K562 (cell line): ENCODE data around the gene AKT1S1. TPM values are rescaled to one million over a fixed set of nuclear protein-coding genes. Genes with fewer than 3 reads are reported as not detected.

ENCODE experiments used
- ATAC-seq: fragments of 200-7000 bp; cut with Tn5 transposase; 3 replicates; pipeline ENCODE4 v1.9.1; 2020; ENCODE audit warnings: moderate library complexity
- BruUV-seq: library from RNA; stranded (reverse); fragments of 400-500 nt; replicated peaks from 2 replicates; lab custom pipeline; 2021; lab: Mats Ljungman, UMichigan
- CTCF ChIA-PET: fragments of 300-600 bp; formaldehyde crosslinking; extraction: SDS; loops from one replicate; lab custom pipeline; 2021; ENCODE audit warnings: low intra/inter-chr PET ratio; lab: Yijun Ruan, JAX
- POLR2A ChIA-PET: fragments of 300-600, 350-650 bp; sonication (Branson Sonifier 250); formaldehyde crosslinking; extraction: SDS; loops from one replicate; lab custom pipeline; 2021; ENCODE audit warnings: antibody characterized with exemption, inconsistent platforms; lab: Yijun Ruan, JAX
- DNase-seq, 4 experiments: peaks; one replicate each; pipeline versions ENCODE4 v3.0.0 to v3.0.0-alpha.2; 2011 to 2018; ENCODE audit warnings: low spot score in 3 of 4, mixed read lengths in 3 of 4; ENCODE audit errors: extremely low read depth in 1 of 4
- FAIRE-seq: peaks from 2 replicates; lab custom pipeline; 2011; peaks lifted over from hg19 to GRCh38; lab: Jason Lieb, UNC
- H2AFZ ChIP-seq: 2 replicates; pipeline ENCODE4 v1.6.0; 2011; ENCODE audit warnings: low read depth, low read length, control low read depth, inconsistent platforms
- H3K27ac ChIP-seq: fragments of 200-600 bp; 3 replicates; pipeline ENCODE4 v1.8.0; 2011; ENCODE audit warnings: low read depth, mild to moderate bottlenecking, control low read depth, inconsistent platforms, low read length, moderate library complexity, mixed read lengths; ENCODE audit errors: extremely low read depth
- H3K27me3 ChIP-seq, 2 experiments: fragments of 300-600 bp in 1 of 2; 2 replicates in 1 of 2; 3 replicates in 1 of 2; pipeline versions ENCODE4 v1.6.0 to v1.8.0; 2011; ENCODE audit warnings: inconsistent platforms in 2 of 2, low read length in 2 of 2, mild to moderate bottlenecking in 1 of 2, mixed read lengths in 1 of 2, moderate library complexity in 1 of 2; ENCODE audit not compliant: control insufficient read depth in 2 of 2, insufficient read depth in 2 of 2
- H3K36me3 ChIP-seq: fragments of 300-600 bp; 3 replicates; pipeline ENCODE4 v1.8.0; 2011; ENCODE audit warnings: mild to moderate bottlenecking, low read length, inconsistent platforms; ENCODE audit not compliant: control insufficient read depth, insufficient read depth
- H3K4me1 ChIP-seq, 2 experiments: fragments of 200-600 bp in 1 of 2; replicated peaks in 1 of 2; 2 replicates in 1 of 2; 3 replicates in 1 of 2; pipeline versions ENCODE4 v1.5.1 to v1.8.0; 2011; ENCODE audit warnings: inconsistent platforms in 2 of 2, low read length in 2 of 2, mild to moderate bottlenecking in 1 of 2, mixed read lengths in 1 of 2, moderate library complexity in 1 of 2; ENCODE audit not compliant: control insufficient read depth in 2 of 2, insufficient read depth in 2 of 2
- H3K4me2 ChIP-seq: 2 replicates; pipeline ENCODE4 v1.6.1; 2011; ENCODE audit warnings: low read length, control low read depth, inconsistent platforms, mixed read lengths; ENCODE audit not compliant: insufficient read depth
- H3K4me3 ChIP-seq: fragments of 200-600 bp; sonication (generic), shearing (Covaris generic); 2 replicates; pipeline ENCODE4 v1.5.1; 2016; ENCODE audit warnings: control low read depth, inconsistent platforms
- H3K79me2 ChIP-seq: fragments of 200-600 bp; 3 replicates; pipeline ENCODE4 v1.8.0; 2011; ENCODE audit warnings: low read length, inconsistent platforms; ENCODE audit not compliant: control insufficient read depth, insufficient read depth
- H3K9ac ChIP-seq, 2 experiments: 2 replicates each; pipeline versions ENCODE4 v1.6.0 to v1.6.1; 2011; ENCODE audit warnings: low read depth in 2 of 2, low read length in 2 of 2, control low read depth in 1 of 2, inconsistent platforms in 1 of 2, mild to moderate bottlenecking in 1 of 2, mixed read lengths in 1 of 2; ENCODE audit not compliant: insufficient read depth in 1 of 2
- H3K9me1 ChIP-seq: one replicate; pipeline ENCODE4 v1.6.0; 2011; ENCODE audit warnings: inconsistent platforms, mild to moderate bottlenecking, low read length, moderate library complexity; ENCODE audit not compliant: control insufficient read depth, insufficient read depth
- H3K9me3 ChIP-seq: replicated peaks from 2 replicates; pipeline ENCODE4 v1.5.1; 2011; ENCODE audit warnings: low read depth, low read length, inconsistent platforms; ENCODE audit not compliant: control insufficient read depth, insufficient read depth
- H4K20me1 ChIP-seq: replicated peaks from 2 replicates; pipeline ENCODE4 v1.6.1; 2011; ENCODE audit warnings: low read length, inconsistent platforms, mixed read lengths; ENCODE audit not compliant: control insufficient read depth, insufficient read depth
- CBFB ChIP-seq: sonication (generic); formaldehyde crosslinking; IDR thresholded peaks from 2 replicates; pipeline ENCODE4 v1.4.0; 2020; ENCODE audit warnings: mild to moderate bottlenecking, missing genetic modification reagents
- ELF2 ChIP-seq: fragments of 250-450 bp; sonication (Bioruptor Pico); IDR thresholded peaks from 2 replicates; pipeline ENCODE4 v1.5.0; 2021; ENCODE audit warnings: mild to moderate bottlenecking
- EZH2 ChIP-seq: IDR thresholded peaks from 2 replicates; pipeline ENCODE4 v1.6.1; 2012; ENCODE audit warnings: low read depth, mild to moderate bottlenecking, inconsistent platforms, low read length, borderline replicate concordance
- FOXA3 ChIP-seq, 2 experiments: fragments of 450-650 bp in 1 of 2; sonication (generic) in 1 of 2; formaldehyde crosslinking; IDR thresholded peaks in 1 of 2; conservative IDR thresholded peaks in 1 of 2; 2 replicates each; pipeline versions ENCODE4 v1.4.0 to v1.8.0; 2020 to 2022; ENCODE audit warnings: mild to moderate bottlenecking in 2 of 2, missing genetic modification reagents in 1 of 2
- NELFE ChIP-seq: IDR thresholded peaks from 2 replicates; pipeline ENCODE4 v1.6.1; 2011; ENCODE audit warnings: mild to moderate bottlenecking; ENCODE audit not compliant: insufficient read depth, insufficient read length
- POLR2AphosphoS2 ChIP-seq: IDR thresholded peaks from 2 replicates; pipeline ENCODE4 v1.6.1; 2012; ENCODE audit warnings: low read length, improper control_type of control experiment
- REST ChIP-seq, 2 experiments: fragments of 450-650 bp; formaldehyde crosslinking in 1 of 2; IDR thresholded peaks; 2 replicates each; pipeline versions ENCODE4 v1.4.0 to v1.6.1; 2014 to 2020; ENCODE audit warnings: mild to moderate bottlenecking in 2 of 2, borderline replicate concordance in 1 of 2, low read depth in 1 of 2
- ZFP30 ChIP-seq: fragments of 250-450 bp; sonication (Bioruptor Pico); IDR thresholded peaks from 2 replicates; pipeline ENCODE4 v1.8.0; 2022; ENCODE audit warnings: moderate library complexity, mild to moderate bottlenecking, inconsistent platforms, borderline replicate concordance
- ZNF395 ChIP-seq: fragments of 200-800 bp; sonication (Bioruptor generic); IDR thresholded peaks from 2 replicates; pipeline ENCODE4 v1.6.1; 2017; ENCODE audit warnings: missing genetic modification characterization, missing compliant biosample characterization
- WGBS: fragments of 100-300 bp; shearing (Covaris generic); methylation state at CpG from one replicate; pipeline ENCODE4 v1.1.6; 2016; ENCODE audit warnings: low coverage, mixed read lengths; ENCODE audit not compliant: insufficient coverage; ENCODE audit errors: missing lambda C conversion rate; 5-methylcytosine and 5-hydroxymethylcytosine counted together
- in situ Hi-C: fragments of 300-500 bp; cut with MboI; formaldehyde crosslinking; loops from 4 replicates; pipeline ENCODE4 v1.15.0; 2018; ENCODE audit warnings: inconsistent platforms, mixed read lengths
- intact Hi-C: fragments of 100-400 bp; cut with micrococcal nuclease; formaldehyde crosslinking; loops from 2 replicates; pipeline ENCODE4 v1.14.2; 2022
- polyA plus RNA-seq, 8 experiments: library from polyadenylated mRNA; depleted of rRNA in 4 of 8; stranded (reverse) in 5 of 8; unstranded in 3 of 8; fragments of >200 nt; fragmentation: Nextera tagmentation in 2 of 8; fragmentation: Illumina TruSeq in 1 of 8; extraction: Ambion mirVana in 2 of 8; extraction: Trizol in 1 of 8; gene quantifications; 2 replicates each; pipeline versions ENCODE4 v1.2.1 to v1.2.3, GENCODE V29; 2011 to 2014; ENCODE audit warnings: inconsistent platforms in 1 of 8, missing spikeins in 1 of 8
- total RNA-seq, 7 experiments: library from RNA; depleted of rRNA in 6 of 7; stranded (reverse); fragments of >200 nt in 6 of 7; fragmentation: Illumina TruSeq in 2 of 7; extraction: Trizol in 2 of 7; gene quantifications; 2 replicates each; pipeline versions ENCODE4 v1.2.1 to v1.2.3, GENCODE V29; 2011 to 2021; ENCODE audit warnings: low replicate concordance in 1 of 7

The AKT1S1 gene
- total and polyA plus RNA-seq, 9 of the 15 experiments (the other 6 are each of a cell fraction or from before 2014, with no cell fraction given): 1.2 to 50.3 (median 17.1) TPM

GRCh38 chr19:49850487-49851342 lies 26.4 kb downstream of the AKT1S1 start, which contains the start of gene PTOV1:
TSS of gene PTOV1 (plus strand) at chr19:49851159.
- FAIRE-seq: peak; percentile 83
- no TSS peak for BruUV-seq
- intact Hi-C loops: no loop called here
- Histone ChIP-seq H4K20me1 (peaks cover 11% of the 10 kb centered on the region), H3K4me1 (peaks cover 39 to 64% of the 10 kb centered on the region in 2 experiments), H3K27ac (peak within 1 kb of the TSS; percentile 100), H3K27me3 (no peaks in the 10 kb centered on the region), H3K9me1 (peaks cover 11% of the 10 kb centered on the region), H3K9me3 (0 out of 2 replicates have a peak, but pooled peaks cover 6% of the 10 kb centered on the region), H3K79me2 (peaks cover 54% of the 10 kb centered on the region), H2AFZ (peak within 1 kb of the TSS; percentile 97), H3K9ac (peak within 1 kb of the TSS; percentile 97 to 99), H3K36me3 (peaks cover 33% of the 10 kb centered on the region), H3K4me2 (peak within 1 kb of the TSS; percentile 92), H3K4me3 (peak within 1 kb of the TSS; percentile 87)
- in situ Hi-C loops: no loop called here
- peak; percentile 91 for ATAC-seq
- peak; percentile 96 to 97 (median 97) for DNase-seq
- POLR2A ChIA-PET: interaction anchor here (0.7 to 2.0 kb wide), 21 partner anchors 8 to 175 kb away, joined by 3 to 18 read pairs (median 5); partner anchors contain the start of genes FUZ and PRMT1
- CTCF ChIA-PET: no interaction called here
- 0% methylated on average over 47 of the region's 98 CpGs for WGBS
- peak; percentile 84; the same call in 1 of the 2 replicates for TF ChIP-seq POLR2AphosphoS2
- 0 out of 2 replicates have a peak, but pooled peaks have one; percentile 32 for TF ChIP-seq ELF2 (CRISPR knock-in tag)
- no peak for TF ChIP-seq ZNF395 (CRISPR knock-in tag)
- TF ChIP-seq FOXA3 (CRISPR knock-in tag; conservative IDR thresholded peaks at IDR 0.05 in 1 of 2, IDR thresholded peaks at IDR 0.05 in 1 of 2): peak in 1 of 2 experiments; percentile 42; a peak in 1 of 4 replicates
- TF ChIP-seq ZFP30: no peak
- TF ChIP-seq NELFE: no peak
- no peak; the same call in 1 of the 2 replicates for TF ChIP-seq REST (IDR thresholded peaks at IDR 0.05; ENCODE audit: borderline replicate concordance)
- no peak; the same call in 1 of the 2 replicates for TF ChIP-seq REST (CRISPR knock-in tag; IDR thresholded peaks at IDR 0.05; ENCODE audit: low read depth)
- no peak for TF ChIP-seq EZH2
- no peak for TF ChIP-seq CBFB (CRISPR knock-in tag)
